B cell (primary cell): ENCODE measurements around the gene PALLD. TPM values are rescaled to one million over a fixed set of nuclear protein-coding genes. Genes with fewer than 3 reads are reported as not detected.

ENCODE experiments used
- ATAC-seq: fragments of 200-7000 bp; cut with Tn5 transposase; one replicate; pipeline ENCODE4 v1.10.0; 2021; ENCODE audit warnings: low read depth, mild to moderate bottlenecking, moderate number of reproducible peaks, moderate library complexity
- CTCF ChIA-PET: fragments of 350-600 bp; sonication (Branson Sonifier 250); formaldehyde crosslinking; loops from one replicate; lab custom pipeline; 2021; ENCODE audit warnings: antibody characterized with exemption, inconsistent platforms; lab: Charles Lee
- POLR2A ChIA-PET: fragments of 350-600 bp; sonication (Branson Sonifier 250); formaldehyde crosslinking; loops from one replicate; lab custom pipeline; 2021; ENCODE audit warnings: antibody characterized with exemption; lab: Charles Lee
- DNase-seq: peaks from one replicate; pipeline ENCODE4 v3.0.0; 2013
- H2AFZ ChIP-seq: 2 replicates; pipeline ENCODE4 v1.6.1; 2012; ENCODE audit warnings: mild to moderate bottlenecking, low read depth, low read length; ENCODE audit not compliant: insufficient read depth, poor library complexity, severe bottlenecking
- H3K27ac ChIP-seq, 2 donors: 1 replicate in 1 of 2; 2 replicates in 1 of 2; pipeline ENCODE4 v1.5.1; 2012 to 2013; ENCODE audit warnings: low read length in 2 of 2, mild to moderate bottlenecking in 2 of 2, moderate library complexity in 1 of 2
- H3K27me3 ChIP-seq, 4 experiments: fragments of 200-600 bp in 1 of 4; sonication (generic) in 1 of 4; replicated peaks in 1 of 4; 1 replicate in 2 of 4; 2 replicates in 2 of 4; pipeline versions ENCODE4 v1.6.1 to v1.7.0; 2013 to 2016; ENCODE audit warnings: low read length in 3 of 4, mild to moderate bottlenecking in 2 of 4, mixed read lengths in 1 of 4, moderate library complexity in 1 of 4; ENCODE audit not compliant: insufficient read depth in 4 of 4, control insufficient read depth in 3 of 4; ENCODE audit errors: control extremely low read depth in 1 of 4
- H3K36me3 ChIP-seq, 2 experiments: replicated peaks in 1 of 2; 1 replicate in 1 of 2; 2 replicates in 1 of 2; pipeline versions ENCODE4 v1.6.1 to v1.7.1; 2013; ENCODE audit warnings: low read length in 1 of 2; ENCODE audit not compliant: insufficient read depth in 2 of 2, control insufficient read depth in 1 of 2; ENCODE audit errors: control extremely low read depth in 1 of 2, extremely low read depth in 1 of 2
- H3K4me1 ChIP-seq, 2 donors: fragments of 200-600 bp in 1 of 2; sonication (generic) in 1 of 2; 1 replicate in 1 of 2; 2 replicates in 1 of 2; pipeline versions ENCODE4 v1.5.1 to v1.6.1; 2013 to 2017; ENCODE audit warnings: low read length in 2 of 2; ENCODE audit not compliant: control insufficient read depth in 2 of 2, insufficient read depth in 2 of 2
- H3K4me2 ChIP-seq: replicated peaks from 2 replicates; pipeline ENCODE3; 2012; ENCODE audit warnings: mild to moderate bottlenecking, low read depth, low read length; ENCODE audit not compliant: poor library complexity, severe bottlenecking
- H3K4me3 ChIP-seq, 5 experiments: fragments of 200-600 bp in 1 of 5; sonication (generic) in 1 of 5; 1 replicate in 3 of 5; 2 replicates in 2 of 5; pipeline versions ENCODE4 v1.5.1 to v1.7.0; 2011 to 2016; ENCODE audit warnings: low read length in 4 of 5, mild to moderate bottlenecking in 4 of 5, low read depth in 2 of 5, control low read depth in 1 of 5, moderate library complexity in 1 of 5; ENCODE audit not compliant: insufficient read depth in 1 of 5; ENCODE audit errors: control extremely low read depth in 1 of 5, extremely low read depth in 1 of 5
- H3K79me2 ChIP-seq: fragments of 200-600 bp; sonication (generic); one replicate; pipeline ENCODE4 v1.6.0; 2016; ENCODE audit warnings: low read length; ENCODE audit not compliant: control insufficient read depth, insufficient read depth
- H3K9ac ChIP-seq: fragments of 200-600 bp; sonication (generic); 2 replicates; pipeline ENCODE4 v1.6.1; 2017; ENCODE audit warnings: mild to moderate bottlenecking, low read length, moderate library complexity
- H3K9me3 ChIP-seq, 3 donors: one replicate each; pipeline versions ENCODE4 v1.6.1 to v1.7.1; 2013; ENCODE audit warnings: low read length in 2 of 3; ENCODE audit not compliant: control insufficient read depth in 2 of 3, insufficient read depth in 1 of 3; ENCODE audit errors: control extremely low read depth in 1 of 3
- H4K20me1 ChIP-seq: 2 replicates; pipeline ENCODE4 v1.6.0; 2012; ENCODE audit warnings: mild to moderate bottlenecking, low read length; ENCODE audit not compliant: insufficient read depth, control insufficient read depth, poor library complexity, severe bottlenecking
- H3K27ac Mint-ChIP-seq: one replicate; pipeline ENCODE4 v1.8.0; 2021; ENCODE audit warnings: mixed read lengths
- H3K27me3 Mint-ChIP-seq: one replicate; pipeline ENCODE4 v1.8.0; 2021; ENCODE audit warnings: mixed read lengths
- H3K4me1 Mint-ChIP-seq: one replicate; pipeline ENCODE4 v1.8.0; 2021; ENCODE audit warnings: mixed read lengths
- H3K4me3 Mint-ChIP-seq: one replicate; pipeline ENCODE4 v1.8.0; 2021; ENCODE audit warnings: mixed read lengths
- H3K9me3 Mint-ChIP-seq: one replicate; pipeline ENCODE4 v1.8.0; 2022; ENCODE audit warnings: mixed read lengths; ENCODE audit not compliant: insufficient read depth
- EZH2 ChIP-seq: IDR thresholded peaks from 2 replicates; pipeline ENCODE4 v1.6.1; 2012; ENCODE audit warnings: borderline replicate concordance, low read depth, mild to moderate bottlenecking, moderate library complexity, low read length; ENCODE audit not compliant: insufficient read depth, poor library complexity, severe bottlenecking
- WGBS: methylation state at CpG from one replicate; pipeline ENCODE4 v1.1.5; 2013; ENCODE audit warnings: missing lambda C conversion rate; ENCODE audit not compliant: insufficient coverage; 5-methylcytosine and 5-hydroxymethylcytosine counted together
- intact Hi-C: fragments of 100-400 bp; cut with micrococcal nuclease; formaldehyde crosslinking; loops from one replicate; pipeline ENCODE4 v1.10.0; 2022
- polyA plus RNA-seq: library from polyadenylated mRNA; depleted of rRNA; stranded (reverse); fragments of >200 nt; gene quantifications from 2 replicates; pipeline ENCODE4 v1.2.3, GENCODE V29; 2012
- total RNA-seq, 2 donors: library from RNA; stranded (reverse); fragments of 120-200 nt in 1 of 2; gene quantifications; 1 replicate in 1 of 2; 2 replicates in 1 of 2; pipeline versions ENCODE4 v1.2.3 to v1.2.4, GENCODE V29; 2013 to 2022
- TF ChIP-seq, protein P1 (sequence below): fragments of 200-600 bp; IDR thresholded peaks from one replicate; pipeline ENCODE4 v1.8.0; 2022; ENCODE audit warnings: antibody characterized with exemption, mild to moderate bottlenecking

PALLD gene
- total and polyA plus RNA-seq, 2 donors (not counting 1 experiment from before 2014, with no cell fraction given) = 0.63 to 0.71 TPM

DNA sequence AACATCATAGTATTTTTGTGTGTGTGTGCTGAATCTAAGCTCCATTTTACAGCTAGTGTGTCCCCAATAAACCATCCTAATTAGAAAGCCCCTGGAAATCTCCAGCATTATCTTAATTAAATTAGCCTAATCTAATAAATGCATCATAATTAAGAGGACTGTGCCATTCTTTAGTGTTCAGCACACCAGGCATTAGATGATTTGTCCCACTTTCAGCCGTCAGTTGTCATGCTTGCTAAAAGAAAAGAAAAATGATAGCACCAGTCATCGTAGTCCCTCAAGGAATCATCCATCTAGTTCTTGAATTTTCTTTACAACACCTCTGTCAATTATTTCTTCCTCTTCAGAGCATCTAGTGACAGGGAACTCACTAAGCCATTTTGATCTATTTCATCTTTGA lies 155.9 kb downstream of the PALLD start:
- Mint-ChIP-seq H3K9me3 (no peaks in the 10 kb centered on the region), H3K4me1 (no peaks in the 10 kb centered on the region), H3K27ac (no peak overlapping the region), H3K4me3 (no peak overlapping the region), H3K27me3 (peaks cover 5% of the 10 kb centered on the region)
- POLR2A ChIA-PET = no interaction called here
- Histone ChIP-seq H2AFZ (no peak overlapping the region), H3K4me3 (no peak overlapping the region), H3K36me3 (no peaks in the 10 kb centered on the region), H3K9ac (no peak overlapping the region), H3K27me3 (no peaks in the 10 kb centered on the region), H3K4me1 (no peaks in the 10 kb centered on the region), H3K4me2 (no peak overlapping the region), H4K20me1 (no peaks in the 10 kb centered on the region), H3K27ac (no peak overlapping the region), H3K9me3 (no peaks in the 10 kb centered on the region), H3K79me2 (no peaks in the 10 kb centered on the region)
- DNase-seq (no peak), ATAC-seq (no peak)
- intact Hi-C loops = no loop called here
- TF ChIP-seq, protein P1, sequence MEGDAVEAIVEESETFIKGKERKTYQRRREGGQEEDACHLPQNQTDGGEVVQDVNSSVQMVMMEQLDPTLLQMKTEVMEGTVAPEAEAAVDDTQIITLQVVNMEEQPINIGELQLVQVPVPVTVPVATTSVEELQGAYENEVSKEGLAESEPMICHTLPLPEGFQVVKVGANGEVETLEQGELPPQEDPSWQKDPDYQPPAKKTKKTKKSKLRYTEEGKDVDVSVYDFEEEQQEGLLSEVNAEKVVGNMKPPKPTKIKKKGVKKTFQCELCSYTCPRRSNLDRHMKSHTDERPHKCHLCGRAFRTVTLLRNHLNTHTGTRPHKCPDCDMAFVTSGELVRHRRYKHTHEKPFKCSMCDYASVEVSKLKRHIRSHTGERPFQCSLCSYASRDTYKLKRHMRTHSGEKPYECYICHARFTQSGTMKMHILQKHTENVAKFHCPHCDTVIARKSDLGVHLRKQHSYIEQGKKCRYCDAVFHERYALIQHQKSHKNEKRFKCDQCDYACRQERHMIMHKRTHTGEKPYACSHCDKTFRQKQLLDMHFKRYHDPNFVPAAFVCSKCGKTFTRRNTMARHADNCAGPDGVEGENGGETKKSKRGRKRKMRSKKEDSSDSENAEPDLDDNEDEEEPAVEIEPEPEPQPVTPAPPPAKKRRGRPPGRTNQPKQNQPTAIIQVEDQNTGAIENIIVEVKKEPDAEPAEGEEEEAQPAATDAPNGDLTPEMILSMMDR = no peak
- TF ChIP-seq EZH2 = no peak
- WGBS = 100% methylated on average over 1 of the region's 2 CpGs
- CTCF ChIA-PET = no interaction called here

DNA sequence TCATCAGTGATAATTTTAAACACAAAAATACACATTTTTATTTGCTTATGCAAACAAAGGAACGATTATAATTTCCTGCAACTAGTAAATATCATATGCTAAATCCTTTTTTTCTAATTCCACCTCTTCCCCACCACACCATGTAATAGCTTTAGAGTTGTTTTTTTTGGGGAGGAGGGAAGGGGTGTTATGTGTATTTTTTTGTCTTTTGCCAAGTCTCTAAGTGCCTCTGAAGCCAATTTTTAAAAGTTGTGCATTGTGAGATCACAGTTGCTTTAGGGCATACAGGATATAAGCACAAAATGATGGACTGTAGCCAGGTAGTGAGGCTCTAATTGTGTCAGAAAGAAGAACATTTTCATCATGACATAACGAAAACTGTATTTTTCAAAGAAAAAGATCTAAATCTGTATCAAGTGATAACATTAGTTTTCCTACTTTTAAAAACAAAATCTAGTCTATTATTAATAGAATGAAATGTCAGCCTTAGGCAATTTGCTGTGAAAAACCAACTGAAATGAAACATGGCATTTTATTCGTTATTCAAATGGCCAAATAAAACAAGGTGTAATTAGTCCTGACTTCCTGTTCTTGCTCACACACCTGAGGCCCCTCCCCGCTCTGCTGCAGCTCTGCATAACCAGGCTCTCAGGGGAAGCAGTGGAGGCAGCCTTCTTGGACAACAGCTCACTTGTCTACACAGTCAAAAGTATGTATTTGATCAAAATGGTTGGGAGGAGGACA lies 157.4 kb downstream of the PALLD start:
- no peak for DNase-seq
- no peak overlapping the region for H3K4me3 Mint-ChIP-seq
- ChIA-PET CTCF (no interaction called here), POLR2A (no interaction called here)
- H3K27ac Mint-ChIP-seq = no peak overlapping the region
- no peak for ATAC-seq
- TF ChIP-seq, protein P1 = no peak
- TF ChIP-seq EZH2 = no peak
- Histone ChIP-seq H3K36me3 (no peaks in the 10 kb centered on the region), H3K27me3 (no peaks in the 10 kb centered on the region), H3K9ac (no peak overlapping the region), H3K4me1 (no peaks in the 10 kb centered on the region), H3K27ac (no peak overlapping the region), H3K9me3 (no peaks in the 10 kb centered on the region), H4K20me1 (no peaks in the 10 kb centered on the region), H3K4me2 (no peak overlapping the region), H2AFZ (no peak overlapping the region), H3K79me2 (no peaks in the 10 kb centered on the region), H3K4me3 (no peak overlapping the region)
- no peaks in the 10 kb centered on the region for H3K4me1 Mint-ChIP-seq
- no peaks in the 10 kb centered on the region for H3K9me3 Mint-ChIP-seq
- peaks cover 7% of the 10 kb centered on the region for H3K27me3 Mint-ChIP-seq
- WGBS = 88% methylated on average over 1 of the region's 4 CpGs
- intact Hi-C loops = no loop called here
